Mucosa of descending colon (tissue), 3 donors: ENCODE data around the gene HSPA12A. TPM values are rescaled to one million over a fixed set of nuclear protein-coding genes. Genes with fewer than 3 reads are reported as not detected.

Experiments
- ATAC-seq: fragments of 200-7000 bp; cut with Tn5 transposase; one replicate; pipeline ENCODE4 v1.9.1; 2020; ENCODE audit warnings: mild to moderate bottlenecking, moderate library complexity
- DNase-seq, 3 donors: peaks; one replicate each; pipeline ENCODE4 v3.0.0-alpha.2; 2020
- H3K36me3 ChIP-seq: fragments of 200-600 bp; one replicate; pipeline ENCODE4 v1.8.0; 2021; ENCODE audit warnings: low read depth, mild to moderate bottlenecking
- H3K4me1 ChIP-seq: fragments of 200-600 bp; one replicate; pipeline ENCODE4 v1.8.0; 2021; ENCODE audit warnings: low read depth, mild to moderate bottlenecking
- H3K4me3 ChIP-seq: fragments of 200-600 bp; one replicate; pipeline ENCODE4 v1.8.0; 2021; ENCODE audit warnings: mild to moderate bottlenecking
- H3K9me3 ChIP-seq: fragments of 200-600 bp; one replicate; pipeline ENCODE4 v1.8.0; 2021; ENCODE audit warnings: mild to moderate bottlenecking
- CTCF ChIP-seq: fragments of 200-600 bp; IDR thresholded peaks from one replicate; pipeline ENCODE4 v1.8.0; 2022; ENCODE audit warnings: antibody characterized with exemption, mild to moderate bottlenecking
- intact Hi-C, 2 donors: fragments of 100-400 bp; cut with DNase I in 1 of 2; cut with micrococcal nuclease in 1 of 2; formaldehyde crosslinking; loops; one replicate each; pipeline versions ENCODE4 v1.11.0 to v1.11.1; 2022; cut with DNase I, micrococcal nuclease
- total RNA-seq, 3 donors: library from RNA; stranded (reverse); fragmentation: NEBNext Ultra II Directional in 2 of 3; extraction: Animal tissue kit (Norgen Biotek cat#: 25700) in 2 of 3; gene quantifications; one replicate each; pipeline versions ENCODE4 v1.2.1 to v1.2.4, GENCODE V29; 2021 to 2023
- donor health status: DM: no; HTN: no; CAD: no; lungs with moderate emphysema.
- donor health status: DM: no; HTN: no; CAD: no.
- donor health status: DM: no; HTN: yes; CAD: no.

The HSPA12A gene
- total RNA-seq, 3 donors from 2014 or later = 7.7 to 20.6 (median 8.8) TPM

- no peak for TF ChIP-seq CTCF
- no peak overlapping the region for H3K4me3 ChIP-seq
- no peaks in the 10 kb centered on the region for H3K4me1 ChIP-seq
- intact Hi-C loops = no loop called here
- no peak for DNase-seq
- no peaks in the 10 kb centered on the region for H3K9me3 ChIP-seq
- H3K36me3 ChIP-seq = no peaks in the 10 kb centered on the region
- ATAC-seq = no peak
These were observed 83.2 kb downstream of the HSPA12A start for GRCh38 chr10:116659049-116659670.

GRCh38 chr10:116657863-116658551 lies 84.4 kb downstream of the HSPA12A start:
- Histone ChIP-seq H3K4me1 (no peaks in the 10 kb centered on the region), H3K36me3 (no peaks in the 10 kb centered on the region), H3K4me3 (no peak overlapping the region), H3K9me3 (no peaks in the 10 kb centered on the region)
- intact Hi-C loops = no loop called here
- ATAC-seq = no peak
- TF ChIP-seq CTCF = no peak
- DNase-seq = no peak

GRCh38 chr10:116656044-116656443 lies 86.3 kb downstream of the HSPA12A start:
- intact Hi-C loops = no loop called here
- no peaks in the 10 kb centered on the region for H3K36me3 ChIP-seq
- ATAC-seq (no peak), DNase-seq (no peak)
- no peak overlapping the region for H3K4me3 ChIP-seq
- H3K9me3 ChIP-seq = no peaks in the 10 kb centered on the region
- no peaks in the 10 kb centered on the region for H3K4me1 ChIP-seq
- no peak for TF ChIP-seq CTCF

- no peaks in the 10 kb centered on the region for H3K36me3 ChIP-seq
- no peak for TF ChIP-seq CTCF
- intact Hi-C loops = no loop called here
These were observed 86.8 kb downstream of the HSPA12A start for GRCh38 chr10:116655568-116655967.

GRCh38 chr10:116654816-116655215 lies 87.5 kb downstream of the HSPA12A start:
- H3K4me1 ChIP-seq = no peaks in the 10 kb centered on the region
- TF ChIP-seq CTCF = no peak
- no peaks in the 10 kb centered on the region for H3K36me3 ChIP-seq
- ATAC-seq = no peak
- intact Hi-C loops = no loop called here
- no peaks in the 10 kb centered on the region for H3K9me3 ChIP-seq
- no peak for DNase-seq
- H3K4me3 ChIP-seq = no peak overlapping the region

More at GRCh38 chr10:116655568-116655967, 86.8 kb downstream of the HSPA12A start:
- Histone ChIP-seq H3K9me3 (no peaks in the 10 kb centered on the region), H3K4me1 (no peaks in the 10 kb centered on the region), H3K4me3 (no peak overlapping the region)
- DNase-seq (no peak), ATAC-seq (no peak)
